Transverse colon (tissue), 4 donors: ENCODE results near the gene TAB3. TPM values are rescaled to one million over a fixed set of nuclear protein-coding genes. Genes with fewer than 3 reads are reported as not detected.

Experiments
- DNase-seq: peaks from one replicate; pipeline ENCODE4 v3.0.0-alpha.2; 2019
- H3K27ac ChIP-seq, 4 donors: fragments of 200-600 bp; sonication (generic); 2 replicates each; pipeline ENCODE4 v1.5.1; 2016 to 2018; ENCODE audit warnings: inconsistent platforms in 4 of 4
- H3K27me3 ChIP-seq: fragments of 200-600 bp; sonication (generic); 2 replicates; pipeline ENCODE4 v1.5.1; 2017; ENCODE audit warnings: inconsistent platforms
- H3K36me3 ChIP-seq, 4 donors: fragments of 200-600 bp; sonication (generic); 2 replicates each; pipeline ENCODE4 v1.5.1; 2017 to 2019; ENCODE audit warnings: inconsistent platforms in 4 of 4
- H3K4me1 ChIP-seq, 4 donors: fragments of 200-600 bp; sonication (generic); 2 replicates each; pipeline ENCODE4 v1.5.1; 2017 to 2020; ENCODE audit warnings: inconsistent platforms in 4 of 4
- H3K4me3 ChIP-seq, 4 donors: fragments of 200-600 bp; sonication (generic); 1 replicate in 1 of 4; 2 replicates in 3 of 4; pipeline versions ENCODE4 v1.5.1 to v1.6.1; 2017 to 2019; ENCODE audit warnings: inconsistent platforms in 4 of 4
- H3K9me3 ChIP-seq, 2 donors: fragments of 200-600 bp; sonication (generic); 2 replicates each; pipeline ENCODE4 v1.5.1; 2017 to 2019; ENCODE audit warnings: inconsistent platforms in 2 of 2
- CTCF ChIP-seq, 5 experiments: fragments of 200-600 bp in 3 of 5; fragments of 450-650 bp in 2 of 5; sonication (generic) in 3 of 5; IDR thresholded peaks; 1 replicate in 2 of 5; 2 replicates in 3 of 5; pipeline ENCODE4 v1.5.1; 2016 to 2017; ENCODE audit warnings: antibody characterized with exemption in 5 of 5, inconsistent platforms in 3 of 5, mild to moderate bottlenecking in 2 of 5, moderate library complexity in 1 of 5
- EP300 ChIP-seq: sonication (generic); formaldehyde crosslinking; IDR thresholded peaks from one replicate; pipeline ENCODE4 v1.6.1; 2017; ENCODE audit warnings: antibody characterized with exemption, low read depth
- POLR2A ChIP-seq: fragments of 450-650 bp; IDR thresholded peaks from one replicate; pipeline ENCODE4 v1.6.1; 2016; ENCODE audit warnings: antibody characterized with exemption, mild to moderate bottlenecking, moderate library complexity
- POLR2AphosphoS5 ChIP-seq, 3 donors: sonication (generic); formaldehyde crosslinking; IDR thresholded peaks; one replicate each; pipeline ENCODE4 v1.6.1; 2016; ENCODE audit warnings: antibody characterized with exemption in 3 of 3
- WGBS, 2 donors: methylation state at CpG; one replicate each; pipeline ENCODE4 v1.1.5; 2018; ENCODE audit warnings: low coverage in 1 of 2; 5-methylcytosine and 5-hydroxymethylcytosine counted together
- in situ Hi-C, 4 donors: fragments of 200-750 bp; cut with MboI; loops; one replicate each; pipeline versions ENCODE4 v1.15.0 to v1.15.1; 2017; ENCODE audit warnings: low sequenced_read_pairs in 3 of 4, low pct_ligation_motif_present in 1 of 4, low pct_unique_long_range_greater_than_20kb in 1 of 4
- intact Hi-C: fragments of 100-400 bp; cut with DNase I; formaldehyde crosslinking; loops from one replicate; pipeline ENCODE4 v1.15.1; 2023; ENCODE audit warnings: low total_unique reads
- total RNA-seq, 4 donors: library from RNA; depleted of rRNA; stranded (reverse); fragments of >200 nt; gene quantifications; one replicate each; pipeline ENCODE4 v1.1.0, GENCODE V29; 2016

The TAB3 gene
- total RNA-seq, 4 donors from 2014 or later: 10.3 to 34.0 (median 30.6) TPM

GRCh38 chrX:30930679-30931078 lies 41.6 kb upstream of the TAB3 start:
- no peak for TF ChIP-seq POLR2AphosphoS5 (IDR thresholded peaks at IDR 0.05)
- no peak for TF ChIP-seq POLR2A
- no peak for TF ChIP-seq EP300
- no peak for TF ChIP-seq CTCF (IDR thresholded peaks at IDR 0.05)
- no peaks in the 10 kb centered on the region for H3K4me1 ChIP-seq
- H3K27ac ChIP-seq: no peak overlapping the region
- DNase-seq: no peak
- in situ Hi-C loops: no loop called here
- intact Hi-C loops: no loop called here
- no peak overlapping the region for H3K4me3 ChIP-seq
- H3K36me3 ChIP-seq: no peaks in the 10 kb centered on the region
- 65 to 66% methylated on average over 2 to 6 of the region's 6 CpGs for WGBS, 2 donors
- H3K27me3 ChIP-seq: no peaks in the 10 kb centered on the region
- no peaks in the 10 kb centered on the region for H3K9me3 ChIP-seq

GRCh38 chrX:30930143-30930542 lies 41.1 kb upstream of the TAB3 start:
- intact Hi-C loops: no loop called here
- no peak overlapping the region for H3K4me3 ChIP-seq
- TF ChIP-seq POLR2A: no peak
- WGBS, 2 donors: 87 to 100% methylated on average over 1 of the region's 1 CpG
- no peaks in the 10 kb centered on the region for H3K27me3 ChIP-seq
- no peak for DNase-seq
- H3K36me3 ChIP-seq: no peaks in the 10 kb centered on the region
- H3K27ac ChIP-seq: no peak overlapping the region
- no peaks in the 10 kb centered on the region for H3K4me1 ChIP-seq
- in situ Hi-C loops: no loop called here
- no peaks in the 10 kb centered on the region for H3K9me3 ChIP-seq

- intact Hi-C loops (no loop called here), in situ Hi-C loops (no loop called here)
- Histone ChIP-seq H3K4me1 (no peaks in the 10 kb centered on the region), H3K36me3 (no peaks in the 10 kb centered on the region), H3K27me3 (no peaks in the 10 kb centered on the region), H3K4me3 (no peak overlapping the region), H3K27ac (no peak overlapping the region), H3K9me3 (no peaks in the 10 kb centered on the region)
- TF ChIP-seq POLR2A (no peak), EP300 (no peak), POLR2AphosphoS5 (IDR thresholded peaks at IDR 0.05) (no peak), CTCF (IDR thresholded peaks at IDR 0.05) (no peak)
- WGBS, 2 donors: 89 to 100% methylated on average over 1 to 3 of the region's 3 CpGs
- no peak for DNase-seq
Measured at GRCh38 chrX:30920271-30920670, 31.2 kb upstream of the TAB3 start.

- in situ Hi-C loops: no loop called here
- 73% methylated on average over 1 of the region's 1 CpG; no CpG with 5 or more reads in 1 of the 2 donors for WGBS, 2 donors
Measured at GRCh38 chrX:30918480-30918879, 29.4 kb upstream of the TAB3 start.

More at GRCh38 chrX:30918480-30918879, 29.4 kb upstream of the TAB3 start:
- Histone ChIP-seq H3K27me3 (no peaks in the 10 kb centered on the region), H3K4me3 (no peak overlapping the region), H3K27ac (no peak overlapping the region), H3K4me1 (no peaks in the 10 kb centered on the region), H3K9me3 (no peaks in the 10 kb centered on the region), H3K36me3 (no peaks in the 10 kb centered on the region)
- intact Hi-C loops: no loop called here
- TF ChIP-seq CTCF (IDR thresholded peaks at IDR 0.05) (no peak), EP300 (no peak), POLR2A (no peak), POLR2AphosphoS5 (IDR thresholded peaks at IDR 0.05) (no peak)
- no peak for DNase-seq
